MM.1S (cell line): ENCODE data around the gene SLAIN2.

Source experiments
- DNase-seq: peaks from one replicate; pipeline ENCODE4 v3.0.0-alpha.2; 2015
- H2AFZ ChIP-seq: fragments of 300-600 bp; sonication (generic); 2 replicates; pipeline ENCODE4 v1.6.0; 2016; ENCODE audit warnings: antibody characterized with exemption, low read length
- H3F3A ChIP-seq: fragments of 300-600 bp; sonication (generic); 2 replicates; pipeline ENCODE4 v1.6.1; 2016; ENCODE audit warnings: mild to moderate bottlenecking, antibody characterized with exemption, low read length, moderate library complexity, mixed read lengths; ENCODE audit not compliant: insufficient read depth
- H3K27ac ChIP-seq: fragments of 300-600 bp; sonication (generic); 2 replicates; pipeline ENCODE4 v1.5.1; 2016; ENCODE audit warnings: mild to moderate bottlenecking, low read length
- H3K27me3 ChIP-seq: fragments of 300-600 bp; sonication (generic); replicated peaks from 2 replicates; pipeline ENCODE4 v1.6.0; 2016; ENCODE audit warnings: low read length; ENCODE audit not compliant: insufficient read depth
- H3K36me3 ChIP-seq: fragments of 300-600 bp; sonication (generic); replicated peaks from 2 replicates; pipeline ENCODE4 v1.6.1; 2016; ENCODE audit warnings: mild to moderate bottlenecking, low read length, mixed read lengths; ENCODE audit not compliant: insufficient read depth
- H3K4me1 ChIP-seq: fragments of 300-600 bp; sonication (generic); 2 replicates; pipeline ENCODE4 v1.6.1; 2016; ENCODE audit warnings: low read length, mixed read lengths
- H3K4me2 ChIP-seq: fragments of 300-600 bp; sonication (generic); 2 replicates; pipeline ENCODE4 v1.6.0; 2016; ENCODE audit warnings: low read depth, low read length
- H3K4me3 ChIP-seq: fragments of 300-600 bp; sonication (generic); 2 replicates; pipeline ENCODE4 v1.5.1; 2016; ENCODE audit warnings: low read length, mixed read lengths
- H3K79me2 ChIP-seq: fragments of 300-600 bp; sonication (generic); 2 replicates; pipeline ENCODE4 v1.6.1; 2016; ENCODE audit warnings: mixed run types, low read length, mixed read lengths
- H3K9ac ChIP-seq: fragments of 300-600 bp; sonication (generic); 2 replicates; pipeline ENCODE4 v1.6.1; 2016; ENCODE audit warnings: low read length, mixed read lengths
- H3K9me2 ChIP-seq: fragments of 300-600 bp; sonication (generic); replicated peaks from 2 replicates; pipeline ENCODE4 v1.6.1; 2016; ENCODE audit warnings: mild to moderate bottlenecking, low read length, mixed read lengths; ENCODE audit not compliant: insufficient read depth
- H3K9me3 ChIP-seq: fragments of 300-600 bp; sonication (generic); replicated peaks from 2 replicates; pipeline ENCODE4 v1.6.1; 2016; ENCODE audit warnings: mild to moderate bottlenecking, low read length, mixed read lengths; ENCODE audit not compliant: insufficient read depth
- H4K20me1 ChIP-seq: fragments of 300-600 bp; sonication (generic); 2 replicates; pipeline ENCODE4 v1.6.1; 2016; ENCODE audit warnings: mild to moderate bottlenecking, low read length, moderate library complexity, mixed read lengths; ENCODE audit not compliant: insufficient read depth
- EZH2 ChIP-seq: fragments of 300-600 bp; sonication (generic); optimal IDR thresholded peaks from 2 replicates; pipeline ENCODE3; 2017; ENCODE audit warnings: low read depth, mild to moderate bottlenecking, antibody characterized with exemption, low read length, mixed read lengths
- EZH2phosphoT487 ChIP-seq: fragments of 300-600 bp; sonication (generic); IDR thresholded peaks from 2 replicates; pipeline ENCODE4 v1.6.1; 2018; ENCODE audit warnings: antibody characterized with exemption, low read length
- TF ChIP-seq, protein P1 (sequence below): fragments of 300-600 bp; sonication (generic); IDR thresholded peaks from 2 replicates; pipeline ENCODE4 v1.5.1; 2016; ENCODE audit warnings: antibody characterized with exemption, low read length, mixed read lengths

SLAIN2 gene

DNA sequence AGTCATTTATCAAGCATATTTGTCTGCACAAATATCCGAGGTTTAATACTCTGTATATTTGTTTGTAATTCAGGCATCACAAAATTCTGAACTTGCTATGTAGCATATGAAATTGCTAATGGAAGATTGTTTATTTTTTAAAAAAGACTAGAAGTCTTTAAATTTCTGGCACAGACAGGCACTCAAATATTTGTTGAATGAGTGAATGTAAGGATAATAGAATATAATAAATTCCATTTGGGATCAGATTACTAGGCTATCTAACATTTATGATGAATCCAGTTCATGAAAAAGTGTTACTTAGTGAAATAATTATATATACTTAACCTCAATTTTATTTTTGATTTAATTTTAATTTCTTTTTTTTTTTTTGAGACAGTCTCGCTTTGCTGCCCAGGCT lies 41.3 kb upstream of the SLAIN2 start:
- no peak overlapping the region for H2AFZ ChIP-seq
- DNase-seq = no peak
- H4K20me1 ChIP-seq = no peaks in the 10 kb centered on the region
- no peak overlapping the region for H3K4me3 ChIP-seq
- no peak overlapping the region for H3K27ac ChIP-seq
- no peaks in the 10 kb centered on the region for H3K9me2 ChIP-seq
- peaks cover 14% of the 10 kb centered on the region for H3K4me1 ChIP-seq
- H3K36me3 ChIP-seq = no peaks in the 10 kb centered on the region
- no peak overlapping the region for H3K4me2 ChIP-seq
- H3K9me3 ChIP-seq = no peaks in the 10 kb centered on the region
- H3K27me3 ChIP-seq = peaks cover 3% of the 10 kb centered on the region; the same call in 1 of the 2 replicates
- H3F3A ChIP-seq = no peaks in the 10 kb centered on the region
- no peak for TF ChIP-seq EZH2phosphoT487
- TF ChIP-seq EZH2 = no peak
- TF ChIP-seq, protein P1, sequence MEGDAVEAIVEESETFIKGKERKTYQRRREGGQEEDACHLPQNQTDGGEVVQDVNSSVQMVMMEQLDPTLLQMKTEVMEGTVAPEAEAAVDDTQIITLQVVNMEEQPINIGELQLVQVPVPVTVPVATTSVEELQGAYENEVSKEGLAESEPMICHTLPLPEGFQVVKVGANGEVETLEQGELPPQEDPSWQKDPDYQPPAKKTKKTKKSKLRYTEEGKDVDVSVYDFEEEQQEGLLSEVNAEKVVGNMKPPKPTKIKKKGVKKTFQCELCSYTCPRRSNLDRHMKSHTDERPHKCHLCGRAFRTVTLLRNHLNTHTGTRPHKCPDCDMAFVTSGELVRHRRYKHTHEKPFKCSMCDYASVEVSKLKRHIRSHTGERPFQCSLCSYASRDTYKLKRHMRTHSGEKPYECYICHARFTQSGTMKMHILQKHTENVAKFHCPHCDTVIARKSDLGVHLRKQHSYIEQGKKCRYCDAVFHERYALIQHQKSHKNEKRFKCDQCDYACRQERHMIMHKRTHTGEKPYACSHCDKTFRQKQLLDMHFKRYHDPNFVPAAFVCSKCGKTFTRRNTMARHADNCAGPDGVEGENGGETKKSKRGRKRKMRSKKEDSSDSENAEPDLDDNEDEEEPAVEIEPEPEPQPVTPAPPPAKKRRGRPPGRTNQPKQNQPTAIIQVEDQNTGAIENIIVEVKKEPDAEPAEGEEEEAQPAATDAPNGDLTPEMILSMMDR = no peak
- no peaks in the 10 kb centered on the region for H3K79me2 ChIP-seq
- no peak overlapping the region for H3K9ac ChIP-seq

DNA sequence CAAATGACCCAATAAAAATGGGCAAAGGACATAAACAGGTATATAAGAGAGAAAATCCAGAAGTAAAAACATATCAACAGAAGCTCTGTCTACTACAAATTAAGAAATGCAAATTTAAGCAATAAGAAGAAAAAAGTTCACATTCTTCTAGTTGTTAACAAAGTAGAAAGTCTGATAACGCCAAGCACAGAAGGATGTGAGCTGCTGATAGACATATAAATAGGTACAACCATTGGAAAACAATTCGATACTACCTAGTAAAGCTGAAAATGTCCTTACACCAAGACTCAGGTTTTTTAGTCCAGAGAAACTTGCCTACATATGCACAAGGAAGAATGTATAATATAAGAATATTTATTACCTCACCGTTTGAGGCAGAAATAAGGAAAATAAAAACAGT lies 35.8 kb upstream of the SLAIN2 start:
- H3F3A ChIP-seq = no peaks in the 10 kb centered on the region
- no peak overlapping the region for H3K27ac ChIP-seq
- no peaks in the 10 kb centered on the region for H3K9me2 ChIP-seq
- H3K79me2 ChIP-seq = no peaks in the 10 kb centered on the region
- no peak overlapping the region for H2AFZ ChIP-seq
- no peaks in the 10 kb centered on the region for H3K27me3 ChIP-seq
- H3K4me3 ChIP-seq = no peak overlapping the region
- TF ChIP-seq, protein P1 = no peak
- TF ChIP-seq EZH2phosphoT487 (no peak), EZH2 (no peak)
- no peaks in the 10 kb centered on the region for H3K36me3 ChIP-seq
- no peaks in the 10 kb centered on the region for H3K4me1 ChIP-seq
- H3K4me2 ChIP-seq = no peak overlapping the region
- H3K9me3 ChIP-seq = no peaks in the 10 kb centered on the region
- no peak overlapping the region for H3K9ac ChIP-seq
- H4K20me1 ChIP-seq = no peaks in the 10 kb centered on the region
- DNase-seq = no peak

DNA sequence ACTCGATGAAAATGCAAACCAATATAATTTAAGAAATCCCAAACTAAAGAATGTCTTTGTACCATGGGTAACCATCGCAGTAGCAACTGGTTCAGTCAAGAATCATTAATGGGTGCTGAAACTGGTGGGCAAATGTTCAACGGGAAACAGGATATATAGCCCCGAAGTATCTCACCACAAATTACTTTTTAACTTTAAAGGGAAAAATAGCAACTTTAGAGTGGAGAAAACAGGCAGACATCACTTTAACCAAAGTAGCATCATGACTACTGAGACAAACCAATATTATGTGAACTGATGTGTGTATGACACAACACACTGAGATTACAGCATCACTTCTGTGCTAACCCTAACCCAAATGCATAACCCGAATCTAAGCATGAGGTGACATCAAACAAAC lies 33.8 kb upstream of the SLAIN2 start:
- H3K4me2 ChIP-seq = no peak overlapping the region
- no peak overlapping the region for H2AFZ ChIP-seq
- H3K27me3 ChIP-seq = no peaks in the 10 kb centered on the region
- H3K4me1 ChIP-seq = no peaks in the 10 kb centered on the region
- no peaks in the 10 kb centered on the region for H3K36me3 ChIP-seq
- H3K4me3 ChIP-seq = no peak overlapping the region
- no peak for DNase-seq
- no peaks in the 10 kb centered on the region for H3K9me2 ChIP-seq
- no peaks in the 10 kb centered on the region for H4K20me1 ChIP-seq
- no peak overlapping the region for H3K27ac ChIP-seq
- H3K9ac ChIP-seq = no peak overlapping the region
- no peaks in the 10 kb centered on the region for H3F3A ChIP-seq
- H3K79me2 ChIP-seq = no peaks in the 10 kb centered on the region
- no peak for TF ChIP-seq EZH2
- TF ChIP-seq, protein P1 = no peak
- H3K9me3 ChIP-seq = no peaks in the 10 kb centered on the region

DNA sequence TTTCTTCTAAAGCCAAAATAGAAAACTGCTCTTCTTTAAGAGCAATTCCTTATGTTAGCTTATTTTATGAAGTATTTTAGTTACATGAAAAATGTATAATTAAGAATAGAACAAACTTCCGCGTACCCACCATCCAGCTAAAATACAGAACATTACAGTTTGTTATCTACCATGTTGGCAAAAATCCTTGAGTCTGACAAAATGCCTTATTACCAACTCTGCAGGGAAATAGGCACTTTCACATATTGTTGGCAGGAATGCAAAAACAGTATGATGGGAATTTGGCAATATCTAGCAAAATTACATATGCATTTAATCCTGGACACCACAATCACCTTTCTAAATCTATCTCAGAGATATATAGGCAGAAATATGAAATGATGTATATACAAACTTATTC lies 32.4 kb upstream of the SLAIN2 start:
- H3K9me3 ChIP-seq = no peaks in the 10 kb centered on the region
- H3K27me3 ChIP-seq = no peaks in the 10 kb centered on the region
- H3K9me2 ChIP-seq = no peaks in the 10 kb centered on the region
- no peaks in the 10 kb centered on the region for H3K79me2 ChIP-seq
- H3K36me3 ChIP-seq = no peaks in the 10 kb centered on the region
- H4K20me1 ChIP-seq = no peaks in the 10 kb centered on the region
- no peak overlapping the region for H2AFZ ChIP-seq
- no peak overlapping the region for H3K4me3 ChIP-seq
- H3F3A ChIP-seq = no peaks in the 10 kb centered on the region
- TF ChIP-seq EZH2phosphoT487 = no peak
- TF ChIP-seq EZH2 = no peak
- TF ChIP-seq, protein P1 = no peak
- DNase-seq = no peak
- no peaks in the 10 kb centered on the region for H3K4me1 ChIP-seq
- H3K4me2 ChIP-seq = no peak overlapping the region
- no peak overlapping the region for H3K9ac ChIP-seq
- no peak overlapping the region for H3K27ac ChIP-seq
